ENCODE data around the gene SMC6.

Gene SMC6, protein sequence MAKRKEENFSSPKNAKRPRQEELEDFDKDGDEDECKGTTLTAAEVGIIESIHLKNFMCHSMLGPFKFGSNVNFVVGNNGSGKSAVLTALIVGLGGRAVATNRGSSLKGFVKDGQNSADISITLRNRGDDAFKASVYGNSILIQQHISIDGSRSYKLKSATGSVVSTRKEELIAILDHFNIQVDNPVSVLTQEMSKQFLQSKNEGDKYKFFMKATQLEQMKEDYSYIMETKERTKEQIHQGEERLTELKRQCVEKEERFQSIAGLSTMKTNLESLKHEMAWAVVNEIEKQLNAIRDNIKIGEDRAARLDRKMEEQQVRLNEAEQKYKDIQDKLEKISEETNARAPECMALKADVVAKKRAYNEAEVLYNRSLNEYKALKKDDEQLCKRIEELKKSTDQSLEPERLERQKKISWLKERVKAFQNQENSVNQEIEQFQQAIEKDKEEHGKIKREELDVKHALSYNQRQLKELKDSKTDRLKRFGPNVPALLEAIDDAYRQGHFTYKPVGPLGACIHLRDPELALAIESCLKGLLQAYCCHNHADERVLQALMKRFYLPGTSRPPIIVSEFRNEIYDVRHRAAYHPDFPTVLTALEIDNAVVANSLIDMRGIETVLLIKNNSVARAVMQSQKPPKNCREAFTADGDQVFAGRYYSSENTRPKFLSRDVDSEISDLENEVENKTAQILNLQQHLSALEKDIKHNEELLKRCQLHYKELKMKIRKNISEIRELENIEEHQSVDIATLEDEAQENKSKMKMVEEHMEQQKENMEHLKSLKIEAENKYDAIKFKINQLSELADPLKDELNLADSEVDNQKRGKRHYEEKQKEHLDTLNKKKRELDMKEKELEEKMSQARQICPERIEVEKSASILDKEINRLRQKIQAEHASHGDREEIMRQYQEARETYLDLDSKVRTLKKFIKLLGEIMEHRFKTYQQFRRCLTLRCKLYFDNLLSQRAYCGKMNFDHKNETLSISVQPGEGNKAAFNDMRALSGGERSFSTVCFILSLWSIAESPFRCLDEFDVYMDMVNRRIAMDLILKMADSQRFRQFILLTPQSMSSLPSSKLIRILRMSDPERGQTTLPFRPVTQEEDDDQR

DNA sequence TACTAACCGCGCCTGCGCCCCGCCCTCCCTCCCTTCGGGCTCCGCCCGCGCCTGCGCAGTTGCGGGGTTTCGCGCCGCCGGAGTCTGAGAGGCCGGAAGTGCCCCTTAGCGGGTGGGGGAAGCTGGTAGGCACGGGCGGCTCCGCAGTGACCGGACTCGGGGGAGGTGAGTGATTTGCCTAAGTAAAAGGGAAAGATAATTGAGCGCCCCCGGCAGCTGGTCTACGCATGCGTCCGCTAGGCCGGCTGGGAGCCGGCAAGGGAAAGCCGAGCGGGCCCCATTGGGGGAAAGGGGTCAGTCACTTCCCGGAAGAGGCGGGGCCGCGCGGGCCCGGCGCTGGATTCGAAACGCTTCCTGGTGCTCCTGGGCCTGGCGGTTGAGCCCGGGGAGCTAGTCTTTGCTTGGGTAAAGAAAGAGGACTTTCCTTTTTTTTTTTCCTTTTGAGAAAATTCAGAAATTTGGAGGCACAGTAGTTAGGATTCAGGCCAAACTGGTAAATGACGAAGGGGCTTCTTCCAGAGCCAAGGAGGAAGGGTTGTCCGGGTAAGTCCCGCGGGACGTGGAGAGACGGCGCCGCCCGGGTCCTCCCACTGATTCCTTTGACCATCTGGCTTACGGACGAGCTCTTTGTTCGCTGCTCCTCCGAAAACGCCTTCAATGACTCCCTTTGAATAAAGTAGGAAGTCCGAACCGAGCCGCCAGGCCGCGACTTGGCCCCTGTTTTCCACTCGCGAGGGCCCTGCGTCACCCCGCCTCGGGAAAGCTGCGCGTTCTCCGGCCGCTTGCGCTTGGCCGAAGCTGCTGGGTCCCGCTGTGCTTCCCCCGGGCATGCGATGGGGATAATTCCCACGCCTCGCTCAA, at the start of gene SMC6, which contains the start of gene GEN1:
Gene SMC6, minus strand, starts transcription at position 8 of the 861 bp plus-strand sequence. CDS start 7,864 bp downstream, outside the sequence.
Gene GEN1, plus strand, starts transcription at position 336 of the 861 bp plus-strand sequence. CDS start 5,806 bp downstream, outside the sequence.
- peak; percentile 95 for DNase-seq

DNA sequence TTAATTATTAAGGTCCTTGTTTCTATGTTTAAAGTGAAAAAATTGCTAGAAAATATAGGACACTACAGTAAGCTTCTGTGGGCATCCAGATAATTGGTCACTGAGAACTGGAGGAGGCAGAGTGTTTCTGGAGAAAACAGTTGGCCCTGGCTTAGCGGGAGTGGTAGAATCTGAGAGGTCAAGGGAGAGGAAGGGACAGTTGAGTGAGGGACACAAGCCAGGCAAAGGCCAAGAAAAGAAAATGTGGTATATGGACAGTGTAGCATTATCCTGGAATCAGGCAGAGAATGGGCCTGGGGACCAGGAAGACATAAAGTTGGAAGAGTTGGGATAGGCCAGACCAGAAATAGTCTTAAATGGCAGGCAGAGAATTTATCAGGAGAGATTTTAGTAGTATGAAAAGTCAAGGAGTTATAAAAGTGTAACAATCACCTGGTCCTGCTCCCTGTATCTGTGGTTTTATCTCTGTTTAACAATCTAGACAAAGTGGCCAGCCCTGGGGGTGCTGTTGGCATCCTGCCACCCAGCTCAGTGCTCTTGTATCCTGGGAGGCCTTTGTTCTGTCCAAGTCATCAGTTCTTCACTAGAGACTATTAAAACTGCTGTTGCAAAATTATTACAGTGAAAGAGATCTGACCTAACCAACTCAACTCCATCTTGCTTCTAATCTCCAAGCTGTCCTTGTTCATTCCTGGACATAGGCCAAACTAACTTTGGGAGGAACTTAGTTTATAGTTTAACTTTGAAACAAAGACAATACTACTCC, 47.3 kb upstream of the SMC6 start:
- no peak for DNase-seq

DNA sequence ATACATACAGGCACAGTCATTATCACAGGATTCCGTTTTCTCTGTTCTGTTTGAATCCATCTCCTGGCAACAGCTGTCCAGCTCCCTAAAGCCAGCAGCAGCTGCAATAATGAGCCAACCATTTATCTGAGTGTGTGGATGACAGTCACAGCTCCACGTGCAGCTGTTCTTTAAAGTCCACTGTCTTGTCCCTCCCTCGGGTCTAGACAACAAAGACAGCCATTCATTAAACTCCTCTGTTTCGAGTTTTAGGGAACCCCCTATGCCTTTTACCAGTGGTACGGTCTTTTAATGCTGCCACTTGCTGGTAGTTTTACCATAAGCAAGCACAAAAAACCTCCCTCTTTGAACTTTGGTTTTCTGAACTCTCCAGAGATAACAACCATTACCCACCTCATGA, 46.6 kb upstream of the SMC6 start:
- peak; percentile 19 for DNase-seq

DNA sequence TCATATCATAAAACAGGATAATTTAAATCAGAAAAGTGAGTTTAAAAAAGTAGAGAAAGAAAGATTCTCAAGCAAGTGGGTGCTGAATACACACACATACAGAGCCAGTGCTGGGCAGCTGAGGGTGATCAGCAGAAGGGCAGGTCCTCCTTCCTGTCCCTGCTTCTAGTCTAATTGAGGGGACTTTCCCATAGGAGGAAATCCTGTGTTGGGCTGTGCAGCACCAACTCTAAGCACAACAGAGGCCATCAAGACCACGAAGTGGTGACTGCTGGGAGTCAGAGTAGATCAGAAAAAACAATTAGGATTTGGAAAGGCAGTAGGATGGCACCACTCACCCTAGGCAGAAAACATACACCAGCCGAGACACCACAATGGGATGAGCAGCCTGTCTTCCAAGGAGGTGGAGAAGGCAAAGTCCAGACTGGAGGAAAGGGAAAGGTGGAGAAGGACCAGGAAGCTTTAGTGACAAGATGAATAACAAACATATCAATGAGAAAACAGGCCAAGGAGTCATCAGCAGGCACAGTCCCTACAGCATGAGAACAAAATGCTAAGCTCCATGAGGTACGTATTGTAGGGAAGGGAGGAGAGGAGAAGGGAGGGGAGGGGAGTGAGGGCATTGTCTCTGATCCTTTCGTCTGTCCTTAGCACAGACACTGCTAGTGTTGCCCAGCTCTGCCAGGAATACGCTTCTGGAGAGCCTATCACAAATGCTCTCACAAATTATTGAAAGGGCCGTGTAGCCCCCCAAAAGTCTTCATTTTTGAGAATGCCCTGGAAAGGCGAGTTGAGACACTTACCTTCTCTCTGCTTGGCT, 45.9 kb upstream of the SMC6 start:
- DNase-seq = no peak

DNA sequence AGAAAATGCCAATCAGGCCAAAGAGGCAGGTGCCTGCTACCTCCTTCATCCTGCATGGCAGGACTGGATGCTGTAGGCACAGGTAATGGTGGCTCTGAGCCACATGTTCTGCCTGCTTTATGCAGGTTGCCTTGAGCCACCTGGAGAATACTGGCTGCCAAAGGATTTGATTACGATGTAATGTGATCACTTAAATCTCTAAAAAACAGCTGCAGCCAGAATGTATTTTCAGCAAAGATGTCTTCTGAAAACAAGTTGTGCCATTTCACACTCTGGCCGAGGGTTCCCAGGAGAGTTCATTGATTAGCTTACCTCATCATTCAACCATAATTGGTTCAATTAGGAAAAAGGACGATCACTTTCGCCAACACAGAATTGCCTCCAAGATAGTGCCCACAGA, 44.7 kb upstream of the SMC6 start:
- DNase-seq = no peak

DNA sequence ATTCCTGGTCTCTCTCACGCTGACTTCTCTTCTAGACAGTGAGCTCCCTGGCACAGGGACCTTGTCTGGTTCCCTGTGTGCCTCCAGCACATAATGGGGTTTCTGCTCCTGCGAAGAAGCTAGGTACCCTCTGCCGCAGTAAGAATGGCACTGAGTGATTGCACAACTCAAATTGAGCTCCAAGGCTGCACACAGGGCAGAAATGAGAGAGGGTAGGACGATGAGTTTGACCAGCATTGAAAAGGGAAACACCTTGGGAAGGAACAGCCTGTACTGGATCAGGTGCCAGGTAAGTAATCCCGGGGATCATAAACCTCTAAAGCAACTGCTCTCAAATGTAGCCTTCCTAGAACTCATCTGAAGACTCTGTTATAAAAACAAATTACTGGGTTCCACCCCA, 41.7 kb upstream of the SMC6 start:
- DNase-seq = no peak

DNA sequence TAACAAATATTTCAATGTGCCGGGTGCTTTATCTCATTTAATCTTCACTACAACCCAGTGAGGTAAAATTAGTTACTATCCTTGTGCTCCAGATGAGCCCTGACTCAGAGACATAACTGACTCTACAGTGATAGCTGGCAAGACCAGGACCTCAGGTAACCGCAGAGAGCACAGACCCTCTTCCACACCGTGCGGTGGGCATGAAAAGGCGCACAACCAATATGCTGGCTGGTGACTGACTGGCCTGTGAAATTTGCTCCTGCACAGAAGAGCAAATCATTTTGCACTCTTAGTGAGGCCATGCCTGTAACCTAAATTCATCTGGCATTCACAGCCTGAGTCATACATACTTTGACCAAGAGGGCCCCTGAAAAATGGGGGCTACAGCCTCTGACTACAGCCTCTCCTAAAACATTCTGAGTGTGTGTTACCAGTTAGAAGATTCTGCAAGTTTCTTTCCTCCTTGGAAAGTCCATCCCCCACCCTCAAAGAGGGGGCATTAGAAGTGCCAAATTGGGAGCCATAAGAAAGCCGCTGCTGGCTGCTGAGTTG, 40.3 kb upstream of the SMC6 start:
- DNase-seq = no peak

DNA sequence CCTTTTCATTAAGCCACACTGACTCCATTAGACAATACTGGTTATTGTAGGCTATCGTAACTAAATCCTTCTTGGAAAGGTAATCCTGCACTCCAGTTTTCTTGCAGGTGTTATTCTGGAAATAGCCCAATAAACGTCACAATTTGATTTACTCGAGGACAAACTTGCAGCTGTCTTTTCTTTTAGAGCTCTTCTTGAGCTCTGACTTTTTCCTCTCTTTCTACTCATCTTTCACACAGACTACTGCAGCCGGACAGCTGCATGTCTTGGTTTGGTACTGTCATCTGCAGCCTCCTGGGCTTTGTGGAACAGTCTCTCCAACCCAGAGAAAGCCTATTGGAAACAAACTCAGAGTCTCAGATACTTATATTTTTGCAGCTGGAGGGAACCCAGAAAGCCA, 39.7 kb upstream of the SMC6 start:
- DNase-seq = no peak

DNA sequence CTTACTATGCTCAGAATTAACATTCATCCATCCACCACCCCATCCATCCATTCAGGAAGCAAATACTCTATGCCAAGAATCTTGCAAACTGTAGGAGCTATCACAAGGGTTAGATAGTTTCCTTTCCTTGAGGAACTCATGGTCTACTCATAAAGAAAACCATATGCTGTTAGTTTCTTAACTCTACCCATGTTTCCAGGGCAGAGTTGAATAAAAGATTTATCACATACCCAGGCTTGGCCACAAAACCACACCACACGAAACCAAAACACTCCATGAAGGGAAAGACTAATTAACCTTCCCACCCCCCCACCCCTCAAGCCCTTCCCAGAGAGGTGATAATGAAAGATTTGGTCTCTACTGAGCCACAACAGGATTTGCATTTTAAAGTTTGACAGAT, 38.9 kb upstream of the SMC6 start:
- no peak for DNase-seq

DNA sequence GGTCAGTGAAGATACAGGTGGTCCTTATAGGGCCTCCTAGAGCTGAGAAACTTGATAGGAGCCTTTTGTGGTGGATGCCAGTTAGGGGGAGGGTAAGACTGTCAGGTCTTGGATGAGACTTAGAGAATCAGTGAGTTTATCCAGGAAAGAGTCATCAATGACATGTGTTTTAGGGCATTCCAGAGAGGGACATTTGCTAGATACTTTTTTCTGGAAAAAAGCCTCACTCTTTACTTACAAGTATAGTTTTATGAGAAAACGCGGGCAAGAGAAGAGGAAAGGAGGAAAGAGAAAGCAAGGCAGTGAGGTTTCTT, 38.2 kb upstream of the SMC6 start:
- DNase-seq = no peak

DNA sequence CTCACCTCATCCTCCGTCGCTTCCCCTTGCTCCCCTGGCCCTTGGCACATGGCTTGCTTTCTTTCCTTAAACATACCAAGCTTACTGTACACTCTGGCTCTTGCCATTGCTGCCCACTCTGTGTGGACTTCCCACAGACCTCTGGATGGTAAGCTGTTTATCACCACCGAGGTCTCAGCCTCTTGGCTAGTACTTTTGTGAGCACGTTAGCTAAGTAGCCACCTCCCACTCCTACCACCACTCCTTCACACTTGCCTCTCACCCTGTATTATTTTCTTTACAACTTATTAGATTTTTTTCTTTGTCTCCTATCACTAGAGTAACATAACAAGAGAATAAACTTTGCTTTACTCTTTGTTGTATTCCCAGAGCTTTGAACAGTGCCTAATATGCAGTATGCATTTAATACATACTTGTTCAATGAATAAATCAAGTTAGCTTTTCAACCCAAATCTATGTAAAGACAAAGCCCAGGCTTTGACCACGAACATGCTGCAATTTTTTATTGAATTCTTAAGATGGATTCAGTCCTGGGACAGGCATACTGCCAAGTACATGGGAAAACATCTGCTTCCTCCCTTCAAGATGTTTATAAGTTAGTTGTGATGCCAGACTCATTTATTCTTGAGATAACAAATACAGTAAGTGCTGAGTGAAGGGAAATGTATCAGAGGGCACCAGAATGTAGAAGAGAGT, 37.7 kb upstream of the SMC6 start:
- no peak for DNase-seq

DNA sequence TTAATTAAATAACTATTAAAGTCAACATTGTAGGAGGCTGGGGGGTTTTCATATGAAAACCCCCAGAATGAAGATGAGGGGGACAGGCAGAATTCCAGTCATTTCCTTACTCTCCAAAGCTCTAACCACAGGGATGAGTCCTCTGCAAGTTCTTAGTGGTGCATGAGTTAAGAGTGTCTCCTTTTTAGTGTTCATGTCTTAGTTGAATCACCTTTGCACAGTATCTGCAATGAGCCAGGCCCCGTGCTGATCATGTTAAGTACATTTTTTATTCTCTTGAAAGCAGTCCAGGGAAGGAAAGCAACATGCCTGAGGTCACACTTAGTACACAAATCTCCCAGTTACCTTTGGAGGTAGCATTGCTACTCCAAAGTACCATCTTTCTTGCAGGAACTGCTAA, 36.9 kb upstream of the SMC6 start:
- no peak for DNase-seq

DNA sequence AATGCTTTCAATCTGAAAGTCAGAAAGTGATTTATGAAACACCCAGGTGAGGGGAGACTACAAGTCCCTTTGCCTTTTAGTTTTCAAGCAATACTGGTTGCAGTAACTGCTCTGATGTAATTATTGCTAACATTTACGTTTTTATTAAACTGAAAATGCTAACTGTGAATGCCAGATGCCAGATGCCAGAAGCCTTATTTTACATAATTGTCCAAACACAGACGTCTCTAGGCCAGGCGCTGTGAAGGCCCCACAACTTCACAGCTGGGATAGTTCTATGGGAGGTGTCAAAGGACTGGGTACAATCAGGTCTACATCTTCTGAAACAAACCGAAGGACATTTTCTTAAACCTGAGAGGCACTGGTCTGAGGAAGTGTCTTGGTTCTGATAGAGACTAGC, 35.2 kb upstream of the SMC6 start:
- no peak for DNase-seq

DNA sequence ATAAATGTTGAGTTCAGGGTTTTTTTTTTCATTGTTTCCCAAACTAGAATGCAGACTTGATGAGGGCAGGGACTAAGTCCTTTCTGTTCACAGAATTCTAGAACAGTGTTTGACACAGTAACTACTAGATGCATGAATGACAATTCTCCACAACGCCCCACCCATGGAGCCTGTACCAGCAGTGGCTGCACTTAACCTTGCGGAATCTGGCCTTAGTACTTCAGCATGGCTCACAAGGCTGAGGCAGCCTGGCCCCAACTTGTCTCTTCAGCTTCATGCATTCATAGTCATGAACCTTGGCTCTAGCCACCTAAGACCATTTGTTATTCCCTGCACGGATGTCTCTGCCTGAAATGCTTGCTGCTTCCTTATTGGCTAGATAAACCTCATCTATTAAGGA, 33.1 kb upstream of the SMC6 start:
- DNase-seq = no peak

DNA sequence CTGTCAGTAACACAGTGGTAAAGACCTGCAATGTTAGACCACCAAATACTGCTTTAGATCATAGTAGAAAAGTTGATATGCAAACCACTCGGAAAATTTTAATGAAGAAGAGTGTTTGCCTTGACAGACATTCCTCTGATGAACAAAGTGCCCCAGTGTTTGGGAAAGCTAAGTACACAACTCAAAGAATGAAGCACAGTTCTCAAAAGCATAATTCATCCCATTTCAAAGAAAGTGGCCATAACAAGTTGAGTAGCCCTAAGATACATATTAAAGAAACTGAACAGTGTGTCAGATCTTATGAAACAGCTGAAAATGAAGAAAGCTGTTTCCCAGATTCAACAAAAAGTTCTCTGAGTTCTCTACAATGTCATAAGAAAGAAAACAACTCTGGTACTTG, 27.9 kb upstream of the SMC6 start:
- DNase-seq = no peak

DNA sequence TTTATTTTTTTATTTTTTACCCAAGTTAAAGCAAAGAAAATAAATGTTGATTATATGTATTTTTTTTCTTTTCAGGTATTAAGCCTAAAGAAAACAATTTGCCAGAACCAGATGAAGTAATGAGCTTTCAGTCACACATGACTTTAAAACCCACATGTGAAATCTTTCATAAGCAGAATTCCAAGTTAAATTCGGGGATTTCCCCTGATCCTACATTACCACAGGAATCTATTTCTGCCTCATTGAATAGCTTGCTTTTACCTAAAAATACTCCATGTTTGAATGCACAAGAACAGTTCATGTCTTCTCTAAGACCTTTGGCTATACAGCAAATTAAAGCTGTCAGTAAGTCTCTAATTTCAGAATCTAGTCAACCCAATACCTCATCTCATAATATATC, 26.9 kb upstream of the SMC6 start:
- DNase-seq = no peak

DNA sequence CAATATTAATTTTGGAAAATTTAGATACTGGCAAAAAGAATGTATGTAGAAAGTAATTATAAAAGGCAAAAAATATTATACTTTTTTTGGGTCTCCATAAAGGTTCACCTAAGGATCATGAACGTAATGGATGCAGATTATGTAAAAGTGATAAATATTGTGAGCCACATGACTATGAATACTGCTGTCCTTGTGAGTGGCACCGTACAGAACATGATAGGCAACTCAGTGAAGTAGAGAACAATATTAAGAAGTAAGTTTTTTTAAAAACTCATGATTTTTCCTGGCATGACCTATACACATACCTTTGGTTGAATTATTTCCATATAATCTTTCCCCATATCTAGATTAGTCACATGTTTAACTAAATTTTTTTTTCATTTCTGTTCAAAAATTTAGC, 18.9 kb upstream of the SMC6 start:
- no peak for DNase-seq

DNA sequence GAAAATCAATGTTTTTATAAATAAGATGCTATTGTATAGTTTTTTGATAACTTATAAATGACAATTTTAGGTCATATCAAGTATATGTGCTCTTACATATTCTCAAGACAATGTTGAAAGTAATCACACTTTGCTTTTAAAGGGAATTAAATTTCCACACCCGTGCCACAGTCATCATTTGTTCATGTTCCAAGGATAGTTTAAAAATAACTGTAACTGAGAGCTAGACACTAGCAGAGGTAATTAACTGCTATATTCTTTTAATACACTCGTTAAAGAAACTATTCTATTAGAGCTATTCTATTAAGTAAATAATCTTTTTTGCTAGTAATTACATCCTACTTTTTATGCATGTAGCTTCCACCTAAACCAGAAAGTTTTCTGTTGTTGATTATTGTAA, 18.3 kb upstream of the SMC6 start:
- no peak for DNase-seq

DNA sequence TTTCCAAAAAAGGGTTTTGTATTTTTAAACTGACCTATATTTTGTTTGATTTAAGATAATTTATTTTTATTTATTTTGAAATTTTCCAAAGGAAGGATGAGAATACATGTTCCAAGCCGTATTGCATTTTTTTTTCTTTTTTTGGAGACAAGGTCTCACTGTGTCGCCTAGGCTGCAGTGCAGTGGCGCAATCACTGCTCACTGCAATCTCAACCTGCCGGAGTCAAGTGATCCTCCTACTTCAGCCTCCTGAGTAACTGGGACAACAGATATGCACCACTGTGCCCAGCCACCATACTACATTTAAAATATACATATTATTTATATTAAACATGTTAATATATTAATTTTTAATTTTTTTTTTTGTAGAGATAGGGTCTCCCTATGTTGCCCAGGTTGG, 15.3 kb upstream of the SMC6 start:
- DNase-seq = no peak

DNA sequence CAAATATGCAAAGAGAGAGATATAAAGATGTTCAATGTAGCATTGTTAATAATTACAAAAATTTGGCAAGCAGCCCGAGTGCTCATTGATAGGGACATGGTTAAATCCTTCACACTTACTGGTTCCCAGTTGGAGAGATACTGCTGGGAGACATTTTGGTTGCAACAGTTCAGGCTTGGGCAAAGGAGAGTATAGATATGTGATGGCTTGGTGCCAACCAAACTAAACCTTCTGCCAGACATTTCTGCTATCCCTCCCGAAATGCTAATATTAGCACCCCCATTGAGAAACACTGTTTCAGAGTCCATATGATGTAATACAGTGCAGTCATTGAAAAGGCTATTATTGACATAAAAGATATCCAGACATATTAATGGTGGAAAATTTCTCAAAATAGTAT, 11.8 kb upstream of the SMC6 start:
- no peak for DNase-seq

Measured in midbrain (tissue), 1 donor.